SU-DHL-6 (cell line): ENCODE data around the gene AGAP1.

Source experiments
- CTCF ChIP-seq: fragments of 200-600 bp; sonication (generic); IDR thresholded peaks from one replicate; pipeline ENCODE4 v1.5.1; 2017; ENCODE audit warnings: antibody characterized with exemption, mild to moderate bottlenecking, low read length, moderate library complexity; ENCODE audit not compliant: insufficient read depth, poor library complexity, severe bottlenecking
- EZH2phosphoT487 ChIP-seq: fragments of 200-600 bp; sonication (generic), shearing (Covaris generic); conservative IDR thresholded peaks from 2 replicates; pipeline ENCODE4 v1.6.1; 2018; ENCODE audit warnings: mild to moderate bottlenecking, antibody characterized with exemption, low read length, moderate library complexity, mixed read lengths

- no peak for TF ChIP-seq CTCF
- no peak for TF ChIP-seq EZH2phosphoT487
Measured at GRCh38 chr2:235600926-235601325, 107.1 kb downstream of the AGAP1 start.
